DMS153 treated with DMSO at 0.1 percent for 48 hours (cell line): Measurements from ENCODE around the gene RIPOR2.

Experiments used
- DNase-seq: peaks from one replicate; lab custom pipeline; 2025; ENCODE audit not compliant: unreplicated experiment; lab: John Stamatoyannopoulos, UW

RIPOR2 gene

DNA sequence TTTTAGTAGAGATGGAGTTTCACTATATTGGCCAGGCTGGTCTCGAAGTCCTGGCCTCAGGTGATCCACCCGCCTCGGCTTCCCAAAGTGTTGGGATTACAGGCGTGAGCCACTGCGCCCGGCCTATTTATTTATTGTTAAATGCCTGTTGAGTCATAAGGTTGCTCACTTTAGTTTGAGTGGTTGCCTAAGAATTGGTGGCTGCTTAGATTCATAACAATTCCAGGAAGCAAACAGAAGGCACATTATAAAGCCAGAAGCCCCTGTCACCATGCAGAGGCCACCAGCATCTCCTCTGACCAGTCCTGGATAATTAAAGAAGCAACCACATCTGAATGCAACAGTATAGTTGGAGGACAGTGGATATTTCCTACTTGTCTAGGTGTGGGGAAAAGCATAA lies 113.1 kb downstream of the RIPOR2 start:
- no peak for DNase-seq

DNA sequence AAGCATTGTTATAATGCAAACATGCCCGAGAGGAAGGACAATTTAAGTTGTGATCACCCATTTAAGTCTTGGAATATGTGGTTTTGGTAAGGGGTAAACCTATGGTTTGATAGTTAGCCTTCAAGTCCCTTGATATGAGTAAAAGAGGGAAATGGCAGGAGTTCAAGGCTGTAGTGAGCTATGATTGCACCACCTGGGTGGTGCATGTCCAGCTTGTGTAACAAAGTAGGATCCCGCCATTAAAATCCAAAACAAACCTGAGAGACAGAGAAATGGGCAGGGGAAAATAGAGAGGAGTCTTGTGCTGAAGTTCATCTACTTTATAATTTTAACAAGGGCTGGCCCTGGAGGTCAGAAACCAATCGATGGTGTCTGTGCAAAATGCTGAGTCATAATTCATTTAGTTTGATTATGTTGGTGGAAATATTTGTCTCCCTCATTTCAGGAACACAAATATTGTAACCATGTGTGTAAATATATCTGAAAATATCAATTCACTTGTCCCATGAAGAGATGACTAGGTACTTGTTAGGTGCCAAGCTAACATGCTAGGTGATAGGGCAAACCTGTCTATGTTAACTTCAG lies 113.8 kb downstream of the RIPOR2 start:
- DNase-seq: no peak

- no peak for DNase-seq
Observed at GRCh38 chr6:24818346-24818745, 117.4 kb downstream of the RIPOR2 start.

DNA sequence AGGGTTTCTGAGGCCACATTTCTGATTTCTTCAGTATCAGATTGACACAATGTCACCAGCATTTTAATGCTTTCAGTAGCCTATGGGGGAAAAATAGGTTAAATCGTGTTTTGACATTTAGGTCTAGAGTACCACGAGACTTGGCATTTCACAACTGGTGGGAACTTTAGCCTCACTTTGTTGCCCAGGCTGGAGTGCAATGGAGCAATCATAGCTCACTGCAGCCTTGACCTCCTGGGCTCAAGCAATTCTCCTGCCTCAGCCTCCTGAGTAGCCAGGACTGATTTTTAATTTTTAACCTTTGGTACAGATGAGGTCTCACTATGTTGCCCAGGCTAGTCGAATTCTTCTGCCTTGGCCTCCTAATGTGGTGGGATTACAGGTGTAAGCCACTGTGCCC lies 126.0 kb downstream of the RIPOR2 start:
- no peak for DNase-seq

- no peak for DNase-seq
Observed at GRCh38 chr6:24807584-24807983, 128.2 kb downstream of the RIPOR2 start.

GRCh38 chr6:24802271-24803059 lies 133.3 kb downstream of the RIPOR2 start:
- DNase-seq: no peak

GRCh38 chr6:24799541-24799915 lies 136.2 kb downstream of the RIPOR2 start:
- no peak for DNase-seq

DNA sequence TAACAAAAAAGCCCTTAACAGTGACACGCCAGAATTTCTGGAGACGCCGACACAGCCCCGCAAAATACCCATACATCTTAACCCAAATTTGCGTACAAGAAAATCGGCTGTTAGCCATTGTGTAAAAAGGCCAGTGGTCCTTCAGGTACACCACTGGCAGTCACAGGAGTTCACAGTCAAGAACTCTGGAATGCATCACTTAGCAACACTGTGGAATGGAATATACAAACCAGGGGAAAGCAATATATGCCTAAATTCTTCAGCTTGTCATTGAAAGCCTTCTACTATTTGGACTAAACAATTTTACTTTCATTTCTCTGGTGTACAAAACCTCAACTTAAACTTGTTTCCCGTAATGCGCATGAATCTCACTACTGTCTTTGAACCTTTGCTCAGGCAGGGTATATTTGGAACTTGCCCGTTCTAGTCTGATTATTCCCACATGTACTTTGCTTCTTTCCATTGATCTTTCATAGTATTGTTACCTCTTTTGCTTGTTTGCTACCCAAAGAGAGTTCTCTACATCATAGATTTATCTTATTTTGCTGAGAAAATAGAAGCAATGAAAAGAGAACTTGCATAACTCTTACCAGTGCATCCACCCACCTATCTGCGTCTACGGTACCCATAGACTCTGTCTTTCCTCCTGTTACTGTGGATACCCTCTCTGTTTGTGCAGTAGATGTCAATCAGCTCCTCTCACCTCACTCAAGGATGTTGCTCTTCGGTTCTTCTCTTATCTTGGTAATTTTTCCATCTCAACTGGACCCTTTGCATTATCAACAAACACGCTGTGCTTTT lies 136.8 kb downstream of the RIPOR2 start, which contains the start of gene ARMH2:
TSS of gene ARMH2 (minus strand) at position 178 of the 801 bp plus-strand sequence. CDS start at position 118, 60 bp downstream.
- DNase-seq: no peak

DNA sequence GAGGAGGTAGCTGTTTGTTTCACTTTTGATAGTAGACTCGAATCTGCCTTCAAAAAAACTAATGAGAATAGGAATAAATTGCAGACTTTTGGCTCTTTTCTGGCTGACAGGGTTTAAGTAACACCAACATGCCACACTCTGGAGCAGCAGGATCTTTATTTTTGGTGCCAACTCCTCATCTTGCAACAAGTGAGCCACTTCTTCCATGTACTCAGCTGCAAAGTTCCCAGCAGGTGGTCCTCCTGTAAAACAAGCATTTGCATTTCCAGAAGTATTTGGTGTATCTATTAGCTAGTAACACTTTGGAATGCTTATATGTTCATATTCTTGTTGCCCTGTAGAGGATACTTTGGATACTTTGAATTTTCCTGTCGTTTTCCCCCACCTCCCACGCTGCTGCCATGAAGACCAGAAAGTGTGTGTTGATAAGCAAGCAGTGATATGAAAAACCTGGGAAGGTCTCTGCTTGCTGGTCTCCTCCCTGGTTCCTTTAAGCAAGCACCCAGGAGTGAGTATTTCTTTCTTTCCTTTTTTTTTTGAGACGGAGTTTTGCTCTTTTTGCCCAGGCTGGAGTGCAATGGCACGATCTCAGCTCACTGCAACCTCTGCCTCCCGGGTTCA lies 138.1 kb downstream of the RIPOR2 start:
- no peak for DNase-seq

DNA sequence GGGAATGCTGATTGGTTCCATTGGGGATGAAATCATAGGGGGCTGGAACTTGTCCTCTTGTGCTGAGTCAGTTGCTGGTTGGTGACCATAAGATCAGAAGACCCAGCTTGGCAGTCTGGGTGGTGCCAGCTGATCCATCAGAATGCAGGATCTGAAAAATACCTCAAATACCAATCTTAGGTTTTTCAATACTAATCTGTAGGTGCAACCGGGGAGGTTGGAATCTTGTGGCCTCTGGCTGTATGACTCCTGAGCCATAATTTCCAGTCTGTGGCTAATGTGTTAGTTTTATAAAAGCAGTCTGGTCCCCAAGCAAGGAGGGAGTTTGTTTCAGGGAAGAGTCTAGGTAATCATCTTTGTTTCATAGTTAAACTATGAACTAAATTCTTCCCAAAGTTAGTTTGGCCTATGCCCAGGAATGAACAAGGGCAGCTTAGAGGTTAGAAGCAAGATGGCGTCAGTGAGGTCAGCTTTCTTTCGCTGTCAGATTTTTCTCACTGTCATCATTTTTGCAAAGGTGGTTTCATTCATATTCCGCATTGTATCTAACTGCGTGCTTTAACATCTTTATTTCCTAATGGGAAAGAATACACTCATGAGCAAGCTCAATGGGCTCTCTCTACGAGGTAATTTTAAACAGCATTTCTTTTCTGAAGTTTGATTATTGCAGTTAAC lies 139.0 kb downstream of the RIPOR2 start:
- no peak for DNase-seq

DNA sequence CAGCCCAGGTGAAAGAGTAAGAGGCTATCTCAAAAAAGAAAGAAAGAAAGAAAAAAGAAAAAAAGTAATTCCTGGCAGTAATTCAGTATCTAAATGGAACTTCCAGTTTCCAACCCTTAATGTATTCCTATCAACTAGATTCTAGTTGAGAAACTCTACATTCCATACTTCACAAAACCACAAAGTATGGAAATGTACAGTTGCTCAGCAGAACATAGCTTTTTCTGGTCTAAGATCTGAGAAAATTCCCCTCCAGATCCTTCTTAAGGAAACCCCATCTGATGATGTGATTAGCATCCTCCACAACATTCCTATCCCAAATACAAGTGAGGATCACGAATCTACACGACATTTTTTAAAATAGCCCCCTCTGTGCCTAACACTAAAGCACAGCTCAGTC lies 140.7 kb downstream of the RIPOR2 start:
- DNase-seq: no peak

DNA sequence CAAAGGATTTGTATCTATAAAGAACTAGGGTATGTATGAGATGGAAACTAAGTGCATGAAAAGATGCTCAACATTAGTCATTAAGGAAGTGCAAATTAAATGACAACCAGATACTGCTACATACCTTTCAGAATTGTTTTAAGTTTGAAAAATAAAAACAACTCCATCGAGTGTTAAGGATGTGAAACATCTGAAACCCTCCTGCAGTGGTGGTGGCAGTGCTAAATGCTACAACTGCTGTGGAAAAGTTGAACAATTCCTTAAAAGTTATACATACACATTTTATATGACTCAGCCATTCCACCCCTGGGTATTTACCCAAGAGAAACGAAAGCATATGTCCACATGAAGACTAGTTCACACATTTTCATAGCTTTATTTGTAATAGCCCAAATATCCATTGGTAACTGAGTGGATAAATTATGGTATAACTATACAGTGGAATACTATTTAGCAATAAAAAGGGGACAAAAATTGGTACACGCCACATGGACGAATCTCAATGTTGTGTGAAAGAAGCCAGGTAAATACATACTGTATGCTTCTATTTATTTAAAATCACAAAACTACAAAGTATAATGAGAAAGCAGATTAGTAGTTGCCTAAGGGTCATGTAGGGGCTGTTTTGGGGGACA lies 147.6 kb downstream of the RIPOR2 start:
- DNase-seq: no peak

- no peak for DNase-seq
Observed at GRCh38 chr6:24780206-24780605, 155.6 kb downstream of the RIPOR2 start.

DNA sequence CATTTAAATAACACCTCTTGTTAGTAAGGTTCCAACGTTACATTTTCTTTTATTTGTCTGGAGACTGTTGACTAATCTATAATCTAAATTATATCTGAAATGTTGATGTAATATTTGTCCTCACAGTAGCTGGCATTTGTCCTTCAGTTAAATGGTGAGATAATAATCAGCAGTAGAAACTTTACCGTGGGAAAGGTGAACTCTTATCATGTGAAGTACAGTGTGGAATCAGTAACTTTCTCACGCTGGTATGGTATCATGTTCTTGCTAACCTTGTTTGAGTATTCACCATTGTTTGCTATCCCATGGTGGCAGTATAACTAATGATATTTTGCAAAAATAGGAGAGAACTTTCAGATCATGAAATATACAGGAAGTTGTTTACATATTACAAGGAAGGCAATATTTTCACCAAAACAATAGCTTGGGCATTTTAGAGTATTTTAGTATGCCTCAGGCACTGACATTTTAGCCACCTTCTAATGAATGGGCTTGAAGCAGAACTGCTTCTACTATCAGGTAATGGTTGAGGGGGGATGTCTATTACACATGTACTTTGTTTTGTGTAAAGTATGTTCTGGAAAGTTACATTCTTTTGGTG lies 156.2 kb downstream of the RIPOR2 start:
- no peak for DNase-seq

- no peak for DNase-seq
Observed at GRCh38 chr6:24778878-24779277, 156.9 kb downstream of the RIPOR2 start.

- DNase-seq: no peak
Observed at GRCh38 chr6:24778121-24778520, 157.6 kb downstream of the RIPOR2 start.

DNA sequence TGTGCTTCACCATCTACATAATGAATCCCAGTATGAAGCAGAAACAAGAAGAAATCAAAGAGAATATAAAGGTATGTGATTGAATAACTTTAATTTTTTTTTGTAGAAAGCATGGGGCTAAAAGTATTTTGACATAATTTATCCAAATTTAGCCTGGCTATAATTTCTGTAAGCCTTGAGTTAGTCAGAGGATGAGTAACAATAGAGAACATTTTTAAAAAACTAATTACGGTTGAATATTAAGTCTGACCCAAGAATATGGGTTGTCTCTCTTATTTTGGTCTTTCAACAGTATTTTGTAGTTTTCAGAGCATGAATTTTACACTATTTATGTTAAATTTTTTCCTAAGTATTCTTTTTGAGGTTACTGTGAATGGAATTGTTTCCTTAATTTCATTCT lies 158.5 kb downstream of the RIPOR2 start:
- DNase-seq: no peak

DNA sequence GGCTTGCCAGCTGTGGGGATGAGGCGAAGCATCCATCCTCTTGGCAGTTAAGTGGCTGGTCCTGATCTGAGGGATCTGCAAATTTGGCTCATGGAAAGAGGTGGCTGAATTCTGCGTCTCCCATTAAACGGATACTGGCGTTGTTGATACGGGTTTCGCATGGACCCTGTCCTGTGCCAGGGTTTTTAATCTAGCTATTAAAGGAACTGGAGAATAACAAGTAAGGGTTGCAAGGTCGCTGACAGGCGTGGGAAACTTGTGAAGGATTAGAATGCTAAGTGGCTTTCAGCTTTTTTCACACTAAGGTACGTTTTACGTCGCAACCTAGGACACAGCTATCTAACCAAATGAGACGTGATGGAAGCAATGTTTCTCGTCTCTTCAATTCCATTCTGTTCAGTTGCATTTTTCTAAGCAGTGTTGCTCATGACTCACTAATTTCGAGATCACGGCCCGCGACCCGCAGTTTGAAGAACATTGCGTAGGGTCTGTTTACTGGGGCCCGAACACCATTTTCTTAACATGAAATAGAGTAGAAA lies 160.2 kb downstream of the RIPOR2 start:
- DNase-seq: no peak

DNA sequence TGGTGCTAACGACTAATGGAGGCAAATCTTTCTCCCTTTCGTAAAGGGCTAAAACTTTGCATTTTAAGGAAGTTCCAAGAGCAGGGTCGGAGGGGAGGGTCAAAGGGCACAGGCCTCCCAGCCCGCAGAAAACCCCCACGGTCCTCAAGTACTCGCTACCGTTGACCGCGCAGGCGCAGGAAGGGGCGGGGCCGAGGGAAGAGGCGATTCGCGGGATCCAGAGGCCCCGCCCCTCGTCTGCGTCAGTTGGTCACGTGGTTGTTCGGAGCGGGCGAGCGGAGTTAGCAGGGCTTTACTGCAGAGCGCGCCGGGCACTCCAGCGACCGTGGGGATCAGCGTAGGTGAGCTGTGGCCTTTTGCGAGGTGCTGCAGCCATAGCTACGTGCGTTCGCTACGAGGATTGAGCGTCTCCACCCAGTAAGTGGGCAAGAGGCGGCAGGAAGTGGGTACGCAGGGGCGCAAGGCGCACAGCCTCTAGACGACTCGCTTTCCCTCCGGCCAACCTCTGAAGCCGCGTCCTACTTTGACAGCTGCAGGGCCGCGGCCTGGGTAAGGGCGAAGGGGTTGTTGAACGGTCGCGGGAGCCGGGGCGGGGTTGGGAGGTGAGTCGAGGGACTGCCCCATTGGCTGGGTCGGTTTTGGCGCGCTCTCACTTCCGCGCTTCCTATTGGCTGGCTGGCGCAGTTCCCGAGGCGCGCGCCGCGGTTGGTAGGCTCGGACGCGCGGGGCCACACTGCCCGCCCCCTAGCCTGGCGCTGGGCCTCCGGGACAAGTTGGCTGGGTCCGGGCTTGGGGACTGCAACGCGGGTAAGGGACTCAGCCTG lies 160.9 kb downstream of the RIPOR2 start, which contains the start of gene GMNN:
TSS of gene GMNN (plus strand) at position 242 of the 824 bp plus-strand sequence. CDS start 2,310 bp downstream, outside the sequence.
- peak; percentile 94 for DNase-seq
